Putamen (tissue), 1 donor: ENCODE measurements around the gene G0S2.

Source experiments
- DNase-seq: peaks from one replicate; pipeline ENCODE4 v3.0.0-alpha.2; 2016; ENCODE audit warnings: low spot score

Gene G0S2

DNA sequence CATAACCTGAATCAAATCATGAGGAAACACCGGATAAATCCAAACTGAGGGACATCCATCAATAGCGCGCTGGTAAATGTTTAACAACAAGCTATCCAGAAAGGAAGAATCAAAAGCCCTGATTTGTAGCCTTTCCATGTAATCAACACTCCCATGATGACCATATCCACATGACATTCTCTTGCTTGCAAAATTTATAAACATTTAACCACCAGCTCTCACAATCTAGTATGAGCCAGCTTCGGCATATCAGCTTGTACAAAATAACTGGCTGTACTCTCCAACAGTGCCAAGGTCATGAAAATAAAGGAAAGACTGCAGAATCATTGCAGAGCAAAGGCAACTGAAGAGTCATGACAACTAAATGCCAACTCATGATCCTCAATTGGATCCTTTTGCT lies 45.1 kb downstream of the G0S2 start:
- no peak for DNase-seq

GRCh38 chr1:209720826-209721225 lies 45.6 kb downstream of the G0S2 start:
- no peak for DNase-seq

DNA sequence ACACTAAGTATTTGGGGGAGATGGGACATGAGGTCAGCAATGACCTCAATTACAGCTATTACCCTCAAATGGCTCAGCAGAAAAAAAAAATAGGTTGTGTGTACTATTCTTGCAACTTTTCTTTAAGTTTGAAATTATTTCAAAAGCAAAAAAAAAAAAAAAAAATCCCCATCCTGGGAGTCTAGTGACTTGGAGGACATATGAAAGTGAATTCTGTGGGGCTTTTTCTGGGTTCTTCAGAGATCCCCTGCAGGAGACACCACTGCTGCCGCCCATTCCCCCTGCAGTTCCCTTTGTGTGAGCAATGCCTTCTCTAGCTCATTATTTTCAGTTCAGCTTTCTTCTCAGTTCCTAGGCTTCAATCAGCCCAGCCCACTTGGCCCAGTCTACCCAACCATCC lies 46.1 kb downstream of the G0S2 start:
- no peak for DNase-seq

GRCh38 chr1:209723265-209723664 lies 48.1 kb downstream of the G0S2 start:
- DNase-seq, result no peak

- DNase-seq, result no peak
Measured at GRCh38 chr1:209723756-209724693, 48.8 kb downstream of the G0S2 start.
